Muscle of leg (tissue), 11 donors: ENCODE results near the gene FAM111B. TPM values are rescaled to one million over a fixed set of nuclear protein-coding genes. Genes with fewer than 3 reads are reported as not detected.
"Not testable (repeated sequence)": the region's sequence is repeated elsewhere in the genome, so short reads cannot be mapped to it uniquely, and the experiment has no call there.

Source experiments
- DNase-seq: peaks from one replicate; pipeline ENCODE4 v3.0.0; 2013
- H3K27ac ChIP-seq: one replicate; pipeline ENCODE4 v1.5.1; 2013; ENCODE audit warnings: mild to moderate bottlenecking, low read length, control low read depth
- H3K27me3 ChIP-seq: one replicate; pipeline ENCODE4 v1.6.1; 2013; ENCODE audit warnings: low read length; ENCODE audit not compliant: control insufficient read depth, insufficient read depth
- H3K36me3 ChIP-seq: one replicate; pipeline ENCODE4 v1.6.1; 2013; ENCODE audit warnings: low read length; ENCODE audit not compliant: control insufficient read depth, insufficient read depth
- H3K4me1 ChIP-seq: one replicate; pipeline ENCODE4 v1.6.1; 2013; ENCODE audit warnings: low read length; ENCODE audit not compliant: control insufficient read depth, insufficient read depth
- H3K4me3 ChIP-seq: one replicate; pipeline ENCODE4 v1.5.1; 2013; ENCODE audit warnings: low read length, control low read depth
- H3K9me3 ChIP-seq: replicated peaks from 2 replicates; pipeline ENCODE4 v1.6.1; 2013; ENCODE audit warnings: low read depth, low read length; ENCODE audit not compliant: control insufficient read depth
- WGBS: methylation state at CpG from one replicate; pipeline ENCODE4 v1.1.5; 2013; ENCODE audit warnings: missing lambda C conversion rate; ENCODE audit not compliant: insufficient coverage; 5-methylcytosine and 5-hydroxymethylcytosine counted together
- polyA plus RNA-seq, 8 donors: library from polyadenylated mRNA; unstranded; fragments of 120-200 nt; gene quantifications; one replicate each; pipeline versions ENCODE4 v1.2.1 to v1.2.3, GENCODE V29; 2013; ENCODE audit warnings: inconsistent platforms in 1 of 8, low replicate concordance in 1 of 8; ENCODE audit not compliant: insufficient read length in 8 of 8, insufficient read depth in 1 of 8
- total RNA-seq: library from RNA; stranded (reverse); fragments of 120-200 nt; gene quantifications from one replicate; pipeline ENCODE4 v1.2.4, GENCODE V29; 2013

The FAM111B gene
- total and polyA plus RNA-seq, 9 donors = 6.7 to 14.4 (median 8.6) TPM

DNA sequence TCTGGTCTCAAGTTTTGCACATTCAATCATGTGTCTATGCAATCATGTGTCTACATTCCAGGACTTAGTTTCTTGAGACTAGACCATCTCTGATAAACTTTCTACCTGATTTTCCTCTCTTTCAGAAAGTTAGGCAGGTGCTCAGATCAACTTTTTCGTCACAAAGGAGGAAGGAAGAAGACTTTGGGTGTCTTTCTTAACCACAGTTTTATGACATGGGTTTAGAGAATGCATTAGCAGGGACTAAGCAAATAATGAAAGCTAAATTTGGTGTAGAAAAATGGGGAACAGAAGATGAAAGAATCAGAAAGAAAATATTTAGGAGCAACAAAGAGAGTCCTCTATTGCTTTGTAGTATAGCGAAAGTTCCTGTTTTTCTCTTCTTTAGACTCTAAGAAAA is 28.6 kb upstream of the FAM111B start:
- Histone ChIP-seq H3K4me1 (no peaks in the 10 kb centered on the region), H3K9me3 (no peaks in the 10 kb centered on the region), H3K4me3 (no peak overlapping the region), H3K36me3 (no peaks in the 10 kb centered on the region), H3K27ac (no peak overlapping the region), H3K27me3 (peaks cover 2% of the 10 kb centered on the region)
- 20% methylated on average over 1 of the region's 2 CpGs for WGBS
- no peak for DNase-seq

DNA sequence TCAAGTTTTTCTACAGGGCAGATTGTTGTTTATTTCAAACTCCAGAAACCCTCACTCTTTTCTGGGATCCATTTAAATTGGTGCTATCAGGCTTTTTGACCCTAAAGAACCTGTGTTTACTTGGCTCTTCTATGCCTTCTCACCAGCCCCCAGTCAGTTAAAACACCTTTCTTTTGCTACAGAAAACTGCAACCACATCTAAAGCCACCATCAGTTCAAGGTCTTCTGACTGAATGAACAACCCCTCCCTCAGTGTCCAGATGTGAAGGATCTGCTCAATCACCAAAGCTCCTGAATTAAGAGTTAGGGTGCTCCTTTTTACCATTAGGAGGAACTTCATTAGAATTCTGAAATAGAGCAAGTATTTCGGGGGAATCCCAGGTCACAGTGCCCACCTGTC is 28.0 kb upstream of the FAM111B start:
- Histone ChIP-seq H3K27me3 (peaks cover 2% of the 10 kb centered on the region), H3K27ac (no peak overlapping the region), H3K4me3 (no peak overlapping the region), H3K36me3 (no peaks in the 10 kb centered on the region), H3K4me1 (no peaks in the 10 kb centered on the region), H3K9me3 (no peaks in the 10 kb centered on the region)
- DNase-seq = no peak
- no CpG with 5 or more reads among the region's 1 CpG for WGBS

DNA sequence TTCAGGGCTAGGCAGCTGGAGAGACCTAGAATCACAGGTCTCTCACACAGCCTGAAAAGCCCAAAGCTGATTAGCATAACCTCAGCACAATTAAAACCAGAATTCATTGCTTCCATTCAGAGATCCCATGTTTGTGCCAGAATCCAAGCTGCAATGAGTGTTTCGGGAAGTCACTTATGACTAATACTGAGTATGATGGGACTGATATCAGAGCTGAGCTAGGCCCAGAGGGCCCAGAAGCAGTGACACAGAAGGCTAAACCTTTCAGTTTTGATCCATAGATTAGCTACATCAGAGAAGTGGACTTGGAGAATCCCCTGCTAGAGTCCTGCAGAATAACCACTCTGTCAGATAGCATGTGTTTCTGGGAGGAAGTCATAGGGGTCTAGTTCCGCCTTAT is 26.6 kb upstream of the FAM111B start:
- DNase-seq, H3K36me3 ChIP-seq, H3K27ac ChIP-seq, H3K9me3 ChIP-seq, H3K4me1 ChIP-seq, H3K27me3 ChIP-seq, H3K4me3 ChIP-seq: not testable (repeated sequence)
- no CpG with 5 or more reads among the region's 2 CpGs for WGBS

DNA sequence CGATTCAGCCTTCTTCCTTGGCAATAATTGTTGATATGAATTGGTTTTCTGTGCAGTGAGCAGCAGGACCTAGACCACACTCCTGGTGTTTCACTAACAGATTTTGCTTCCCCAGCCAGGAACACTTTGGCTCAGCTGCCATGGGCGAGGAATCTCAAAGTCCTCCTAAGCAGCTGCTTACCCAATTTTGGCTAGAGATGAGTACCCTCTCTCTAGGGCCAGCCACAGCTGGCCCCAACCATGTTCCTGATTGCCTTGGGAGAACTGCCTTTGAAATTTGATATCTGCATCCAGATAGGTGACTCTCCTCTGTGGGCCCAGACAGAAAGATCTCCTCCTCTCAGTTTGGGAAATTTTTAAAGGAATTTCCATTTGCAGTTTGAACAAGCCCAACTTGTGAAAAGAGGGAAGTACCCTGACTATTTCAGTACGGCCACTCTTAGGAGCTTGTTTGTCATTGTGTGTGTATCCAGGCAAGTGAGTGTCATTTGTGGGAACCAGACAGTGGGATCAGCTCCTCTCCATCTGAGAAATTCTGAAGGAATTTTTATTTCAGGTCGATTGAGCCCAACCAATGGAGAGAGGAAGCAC is 25.5 kb upstream of the FAM111B start:
- not testable (repeated sequence) for DNase-seq, H3K36me3 ChIP-seq, H3K9me3 ChIP-seq, H3K4me3 ChIP-seq, H3K27me3 ChIP-seq, H3K4me1 ChIP-seq, H3K27ac ChIP-seq
- no CpG with 5 or more reads among the region's 4 CpGs for WGBS

DNA sequence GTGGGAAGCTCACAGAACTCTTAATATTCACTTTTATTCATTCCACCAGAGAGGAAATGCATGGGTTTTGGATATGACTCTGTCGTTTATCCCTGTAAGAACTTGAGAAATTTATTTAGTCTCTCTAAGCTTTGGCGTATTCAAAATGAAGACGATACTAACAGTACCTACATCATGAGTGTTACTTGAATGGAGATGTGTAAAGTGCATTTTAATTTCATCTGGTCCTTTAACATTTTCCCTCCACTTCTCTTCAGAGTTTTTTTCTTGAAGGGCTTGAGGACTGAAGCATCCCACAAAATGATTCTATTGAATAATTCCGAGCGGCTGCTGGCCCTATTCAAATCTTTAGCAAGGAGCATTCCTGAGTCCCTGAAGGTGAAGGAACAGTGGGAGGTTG is 21.0 kb upstream of the FAM111B start, which contains the start of gene GLYATL1B:
TSS of gene GLYATL1B (plus strand) at position 301 of the 400 bp plus-strand sequence. CDS start at position 301, 0 bp downstream.
- H3K9me3 ChIP-seq, H3K27me3 ChIP-seq, H3K36me3 ChIP-seq, H3K4me3 ChIP-seq, H3K4me1 ChIP-seq, DNase-seq, H3K27ac ChIP-seq: not testable (repeated sequence)
- no CpG with 5 or more reads among the region's 5 CpGs for WGBS

DNA sequence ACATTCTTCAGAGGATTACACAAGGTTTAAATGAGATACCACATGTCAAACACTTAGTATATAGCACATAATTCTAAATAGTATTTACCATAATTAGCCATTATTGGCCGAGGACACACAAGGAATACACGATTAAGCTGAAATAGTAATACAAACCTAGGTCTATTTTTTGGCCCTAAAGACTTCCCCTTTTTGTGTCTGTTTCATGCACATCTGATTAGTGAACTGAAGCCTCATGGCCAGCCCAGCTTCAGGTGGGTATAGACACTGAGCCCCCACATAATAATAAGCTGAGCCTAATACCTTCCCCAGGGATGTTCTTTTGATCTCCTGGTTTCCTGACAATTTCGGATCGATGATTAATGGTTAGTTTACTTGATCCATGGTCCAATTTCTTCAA is 18.9 kb upstream of the FAM111B start:
- no peak overlapping the region for H3K4me3 ChIP-seq
- WGBS = no CpG with 5 or more reads among the region's 4 CpGs
- no peaks in the 10 kb centered on the region for H3K9me3 ChIP-seq
- no peak for DNase-seq
- H3K36me3 ChIP-seq = no peaks in the 10 kb centered on the region
- H3K27ac ChIP-seq = no peak overlapping the region
- no peaks in the 10 kb centered on the region for H3K4me1 ChIP-seq
- H3K27me3 ChIP-seq = peaks cover 2% of the 10 kb centered on the region

DNA sequence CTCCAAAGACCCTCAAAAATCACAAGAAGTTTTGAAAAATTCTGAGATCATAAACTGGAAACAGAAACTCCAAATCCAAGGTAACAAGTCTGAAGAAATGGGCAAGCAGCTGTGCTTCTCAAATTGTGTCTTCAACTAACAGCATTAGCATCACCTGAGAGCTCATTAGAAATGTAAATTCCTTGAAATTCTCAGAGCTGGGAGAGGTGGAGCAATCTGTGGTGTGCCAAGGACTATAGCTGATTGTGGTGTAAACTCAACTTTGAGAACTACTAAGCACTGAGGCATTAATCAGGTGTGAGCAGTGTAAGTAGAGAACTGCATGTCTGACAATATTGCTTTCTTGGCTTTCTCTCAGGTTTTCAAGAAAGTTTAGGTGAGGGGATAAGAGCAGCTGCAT is 13.5 kb upstream of the FAM111B start:
- not testable (repeated sequence) for H3K9me3 ChIP-seq, H3K4me3 ChIP-seq, H3K27ac ChIP-seq, DNase-seq, H3K27me3 ChIP-seq, H3K36me3 ChIP-seq, H3K4me1 ChIP-seq

DNA sequence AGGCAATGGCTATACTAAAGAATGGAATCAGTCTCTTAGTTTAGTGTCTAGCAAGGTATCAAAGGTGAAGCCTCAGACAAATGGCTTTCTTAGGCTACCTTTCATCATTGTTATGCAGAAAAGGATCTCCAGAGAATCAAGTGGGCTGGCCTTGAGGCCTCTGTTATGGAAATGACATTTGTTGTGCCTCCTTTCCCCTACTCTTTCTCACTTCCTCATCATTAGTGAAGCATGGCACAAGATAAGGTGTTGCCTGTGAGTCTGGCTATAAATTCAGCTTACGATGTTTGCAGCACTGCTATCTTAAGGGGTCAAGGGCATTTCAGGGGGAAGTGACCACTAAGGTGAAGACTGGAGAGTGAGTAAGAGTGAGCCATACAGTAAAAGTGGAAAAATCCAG is 11.8 kb upstream of the FAM111B start:
- H3K9me3 ChIP-seq, H3K36me3 ChIP-seq, H3K27me3 ChIP-seq, H3K27ac ChIP-seq, DNase-seq, H3K4me1 ChIP-seq, H3K4me3 ChIP-seq: not testable (repeated sequence)
- no CpG with 5 or more reads among the region's 1 CpG for WGBS

DNA sequence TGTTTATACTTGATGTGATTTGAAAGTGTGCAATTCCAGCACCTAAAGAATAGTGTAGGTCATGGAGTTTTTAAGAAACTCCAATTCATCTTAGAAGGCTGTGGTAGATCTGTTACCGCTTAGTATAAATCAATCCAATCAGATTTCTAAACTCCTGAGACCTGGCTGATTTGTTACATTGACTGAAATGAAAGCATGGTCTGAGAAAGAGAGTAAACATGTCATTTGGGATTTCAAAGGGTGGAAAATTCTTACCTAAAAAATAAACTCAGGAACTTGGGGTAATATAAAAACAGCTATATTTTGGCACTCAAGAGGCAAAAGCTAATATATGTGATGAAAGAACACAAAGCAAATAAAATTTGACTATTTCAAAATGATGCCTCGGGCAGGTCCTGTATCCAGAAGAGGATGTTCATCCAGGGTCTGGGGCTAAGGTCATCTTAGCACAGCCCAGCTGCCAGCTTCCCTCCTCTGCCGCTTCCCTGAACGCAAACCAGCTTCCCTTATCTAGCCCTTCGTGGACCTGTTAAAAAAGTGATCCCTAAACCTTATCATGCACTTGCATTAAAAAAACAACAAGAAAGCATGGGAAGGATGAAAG is 11.0 kb upstream of the FAM111B start:
- H3K36me3 ChIP-seq, DNase-seq, H3K4me1 ChIP-seq, H3K4me3 ChIP-seq, H3K27me3 ChIP-seq, H3K27ac ChIP-seq, H3K9me3 ChIP-seq: not testable (repeated sequence)
- WGBS = 89% methylated on average over 1 of the region's 5 CpGs

DNA sequence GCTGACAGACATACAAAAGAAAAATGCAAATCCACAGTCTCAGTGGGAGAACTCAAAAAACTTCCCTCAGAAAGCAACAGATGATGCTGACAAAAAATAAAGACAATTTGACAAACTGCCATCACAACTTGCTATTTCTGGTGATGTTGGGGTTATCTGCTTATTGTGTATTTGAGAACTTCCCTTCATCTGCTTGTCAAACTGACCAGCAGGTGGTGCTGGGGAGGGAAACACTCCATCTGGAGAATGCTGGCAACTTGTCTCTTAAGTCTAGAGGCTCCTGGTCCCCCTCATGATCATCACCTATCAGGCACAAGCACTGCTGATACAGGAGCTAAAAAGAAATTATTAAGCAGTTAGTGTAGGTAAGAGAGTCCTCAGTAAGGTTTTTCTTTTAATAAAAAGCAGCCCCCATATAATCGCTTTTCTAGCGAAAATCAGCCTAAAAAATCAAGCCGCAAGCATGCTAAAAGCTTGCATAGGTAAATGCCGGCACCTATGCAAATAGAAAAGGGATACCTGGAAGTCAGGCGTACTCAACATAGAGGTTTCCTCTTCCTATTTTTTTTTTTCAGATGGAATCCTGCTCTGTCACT is 9.8 kb upstream of the FAM111B start:
- no peak overlapping the region for H3K27ac ChIP-seq
- no peaks in the 10 kb centered on the region for H3K36me3 ChIP-seq
- WGBS = 83% methylated on average over 3 of the region's 5 CpGs
- H3K27me3 ChIP-seq = peaks cover 6% of the 10 kb centered on the region
- DNase-seq = peak; percentile 60
- peaks cover 6% of the 10 kb centered on the region for H3K4me1 ChIP-seq
- no peaks in the 10 kb centered on the region for H3K9me3 ChIP-seq
- no peak overlapping the region for H3K4me3 ChIP-seq
